Spleen (tissue), 11 donors: ENCODE results near the gene COL9A3. TPM values are rescaled to one million over a fixed set of nuclear protein-coding genes. Genes with fewer than 3 reads are reported as not detected.

ENCODE experiments used
- DNase-seq: peaks from one replicate; pipeline ENCODE4 v3.0.0-alpha.2; 2020
- H3K27ac ChIP-seq, 8 donors: fragments of 200-600 bp; sonication (generic) in 7 of 8; 1 replicate in 4 of 8; 2 replicates in 4 of 8; pipeline versions ENCODE4 v1.5.0 to v1.8.0; 2016 to 2021; ENCODE audit warnings: inconsistent platforms in 4 of 8, mild to moderate bottlenecking in 4 of 8, moderate library complexity in 1 of 8
- H3K27me3 ChIP-seq, 7 donors: fragments of 200-600 bp; sonication (generic) in 6 of 7; replicated peaks in 1 of 7; 1 replicate in 4 of 7; 2 replicates in 3 of 7; pipeline versions ENCODE4 v1.5.0 to v1.8.0; 2016 to 2021; ENCODE audit warnings: inconsistent platforms in 3 of 7, mild to moderate bottlenecking in 1 of 7
- H3K36me3 ChIP-seq, 6 donors: fragments of 200-600 bp; sonication (generic) in 5 of 6; 1 replicate in 4 of 6; 2 replicates in 2 of 6; pipeline versions ENCODE4 v1.5.0 to v1.8.0; 2016 to 2021; ENCODE audit warnings: inconsistent platforms in 2 of 6
- H3K4me1 ChIP-seq, 6 donors: fragments of 200-600 bp; sonication (generic) in 5 of 6; 1 replicate in 3 of 6; 2 replicates in 3 of 6; pipeline versions ENCODE4 v1.5.0 to v1.8.0; 2016 to 2021; ENCODE audit warnings: inconsistent platforms in 3 of 6
- H3K4me3 ChIP-seq, 8 donors: fragments of 200-600 bp; sonication (generic) in 7 of 8; 1 replicate in 4 of 8; 2 replicates in 4 of 8; pipeline versions ENCODE4 v1.5.0 to v1.8.0; 2016 to 2021; ENCODE audit warnings: inconsistent platforms in 4 of 8, mild to moderate bottlenecking in 4 of 8, moderate library complexity in 2 of 8
- H3K9me3 ChIP-seq, 8 donors: fragments of 200-600 bp; sonication (generic) in 7 of 8; 1 replicate in 4 of 8; 2 replicates in 4 of 8; pipeline versions ENCODE4 v1.5.0 to v1.8.0; 2016 to 2021; ENCODE audit warnings: inconsistent platforms in 4 of 8
- POLR2A ChIP-seq, 3 donors: fragments of 450-650 bp; IDR thresholded peaks; one replicate each; pipeline ENCODE4 v1.5.1; 2017; ENCODE audit warnings: antibody characterized with exemption in 3 of 3, mild to moderate bottlenecking in 1 of 3
- POLR2AphosphoS5 ChIP-seq, 3 donors: sonication (generic); formaldehyde crosslinking; IDR thresholded peaks; one replicate each; pipeline ENCODE4 v1.5.1; 2017; ENCODE audit warnings: antibody characterized with exemption in 3 of 3
- WGBS, 5 donors: extraction: QIAGEN DNeasy Blood & Tissue Kit in 3 of 5; methylation state at CpG; one replicate each; pipeline versions ENCODE4 v1.1.5 to v1.1.7; 2013 to 2018; 5-methylcytosine and 5-hydroxymethylcytosine counted together
- intact Hi-C: fragments of 100-400 bp; cut with DNase I; formaldehyde crosslinking; loops from one replicate; pipeline ENCODE4 v1.15.0; 2023; ENCODE audit warnings: low total_unique reads
- polyA plus RNA-seq, 3 donors: library from polyadenylated mRNA; stranded (reverse); fragments of 200-250 nt; gene quantifications; one replicate each; pipeline ENCODE4 v1.2.1, GENCODE V29; 2013
- total RNA-seq, 7 donors: library from RNA; depleted of rRNA in 3 of 7; stranded (reverse); fragments of >200 nt in 3 of 7; fragmentation: NEBNext Ultra II Directional in 4 of 7; extraction: Animal tissue kit (Norgen Biotek cat#: 25700) in 4 of 7; gene quantifications; one replicate each; pipeline versions ENCODE4 v1.1.0 to v1.2.1, GENCODE V29; 2016 to 2021
- TF ChIP-seq, protein P1 (sequence below), 11 experiments: fragments of 200-600 bp in 7 of 11; fragments of 450-650 bp in 4 of 11; sonication (generic) in 4 of 11; IDR thresholded peaks in 8 of 11; conservative IDR thresholded peaks in 3 of 11; 1 replicate in 7 of 11; 2 replicates in 4 of 11; pipeline versions ENCODE4 v1.4.0 to v1.8.0; 2016 to 2021; ENCODE audit warnings: antibody characterized with exemption in 11 of 11, inconsistent platforms in 4 of 11, mild to moderate bottlenecking in 1 of 11
- donor health status: healthy with polysubstance abuse.
- donor health status: DM: no; HTN: no; CAD: no; lungs with moderate emphysema.
- donor health status: DM: no; HTN: no; CAD: no.
- donor health status: Bipolar disorder and iron deficiency.
- donor health status: healthy.
- donor health status: DM: no; HTN: no; CAD: no.
- donor health status: DM: yes; HTN: yes; CAD: no.

COL9A3 gene
- total and polyA plus RNA-seq, 10 donors = 1.2 to 16.7 (median 11.1) TPM

DNA sequence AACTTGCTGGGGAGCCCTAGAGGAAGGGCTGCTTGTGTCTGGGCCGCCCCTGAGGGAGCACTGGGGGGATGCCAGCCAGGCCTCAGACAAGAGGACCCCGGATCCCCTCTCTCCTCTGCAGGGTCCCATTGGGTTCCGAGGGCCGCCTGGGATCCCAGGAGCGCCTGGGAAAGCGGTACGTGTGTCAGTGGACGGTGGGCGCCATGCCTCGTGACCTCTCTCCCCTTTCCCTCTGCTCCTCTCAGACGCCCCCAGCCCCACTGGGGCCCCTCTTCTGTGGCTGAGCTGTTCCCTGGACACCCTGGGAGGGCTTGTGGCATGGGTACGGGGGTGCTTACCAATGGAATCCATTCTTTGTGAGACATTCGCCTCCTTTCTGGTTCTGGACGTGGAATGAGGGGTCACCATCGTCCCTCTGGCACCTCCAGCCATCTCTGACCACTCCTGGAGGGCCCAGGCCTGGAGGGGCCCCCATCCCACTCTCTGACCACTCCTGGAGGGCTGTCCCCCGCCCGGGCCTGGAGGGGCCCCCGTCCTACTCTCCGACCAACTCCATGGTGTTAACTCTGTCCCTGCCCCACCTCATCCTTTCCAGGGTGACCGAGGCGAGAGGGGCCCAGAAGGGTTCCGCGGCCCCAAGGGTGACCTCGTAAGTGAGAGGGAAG, 9.9 kb downstream of the COL9A3 start:
- intact Hi-C loops = no loop called here
- Histone ChIP-seq H3K9me3 (no peaks in the 10 kb centered on the region), H3K4me3 (no peak overlapping the region), H3K27me3 (peaks cover 0 to 35% (median 0%) of the 10 kb centered on the region in 7 donors), H3K27ac (peak overlapping the region in 1 of 8 donors; percentile 76), H3K36me3 (no peaks in the 10 kb centered on the region), H3K4me1 (peaks cover 0 to 33% (median 24%) of the 10 kb centered on the region in 6 donors)
- 86 to 94% (median 91%) methylated on average over 20 to 24 of the region's 24 CpGs for WGBS, 5 donors
- no peak for TF ChIP-seq POLR2AphosphoS5 (IDR thresholded peaks at IDR 0.05)
- TF ChIP-seq, protein P1, sequence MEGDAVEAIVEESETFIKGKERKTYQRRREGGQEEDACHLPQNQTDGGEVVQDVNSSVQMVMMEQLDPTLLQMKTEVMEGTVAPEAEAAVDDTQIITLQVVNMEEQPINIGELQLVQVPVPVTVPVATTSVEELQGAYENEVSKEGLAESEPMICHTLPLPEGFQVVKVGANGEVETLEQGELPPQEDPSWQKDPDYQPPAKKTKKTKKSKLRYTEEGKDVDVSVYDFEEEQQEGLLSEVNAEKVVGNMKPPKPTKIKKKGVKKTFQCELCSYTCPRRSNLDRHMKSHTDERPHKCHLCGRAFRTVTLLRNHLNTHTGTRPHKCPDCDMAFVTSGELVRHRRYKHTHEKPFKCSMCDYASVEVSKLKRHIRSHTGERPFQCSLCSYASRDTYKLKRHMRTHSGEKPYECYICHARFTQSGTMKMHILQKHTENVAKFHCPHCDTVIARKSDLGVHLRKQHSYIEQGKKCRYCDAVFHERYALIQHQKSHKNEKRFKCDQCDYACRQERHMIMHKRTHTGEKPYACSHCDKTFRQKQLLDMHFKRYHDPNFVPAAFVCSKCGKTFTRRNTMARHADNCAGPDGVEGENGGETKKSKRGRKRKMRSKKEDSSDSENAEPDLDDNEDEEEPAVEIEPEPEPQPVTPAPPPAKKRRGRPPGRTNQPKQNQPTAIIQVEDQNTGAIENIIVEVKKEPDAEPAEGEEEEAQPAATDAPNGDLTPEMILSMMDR (IDR thresholded peaks at IDR 0.05 in 8 of 11, conservative IDR thresholded peaks at IDR 0.05 in 3 of 11) = no peak
- TF ChIP-seq POLR2A (IDR thresholded peaks at IDR 0.05) = no peak
- no peak for DNase-seq

DNA sequence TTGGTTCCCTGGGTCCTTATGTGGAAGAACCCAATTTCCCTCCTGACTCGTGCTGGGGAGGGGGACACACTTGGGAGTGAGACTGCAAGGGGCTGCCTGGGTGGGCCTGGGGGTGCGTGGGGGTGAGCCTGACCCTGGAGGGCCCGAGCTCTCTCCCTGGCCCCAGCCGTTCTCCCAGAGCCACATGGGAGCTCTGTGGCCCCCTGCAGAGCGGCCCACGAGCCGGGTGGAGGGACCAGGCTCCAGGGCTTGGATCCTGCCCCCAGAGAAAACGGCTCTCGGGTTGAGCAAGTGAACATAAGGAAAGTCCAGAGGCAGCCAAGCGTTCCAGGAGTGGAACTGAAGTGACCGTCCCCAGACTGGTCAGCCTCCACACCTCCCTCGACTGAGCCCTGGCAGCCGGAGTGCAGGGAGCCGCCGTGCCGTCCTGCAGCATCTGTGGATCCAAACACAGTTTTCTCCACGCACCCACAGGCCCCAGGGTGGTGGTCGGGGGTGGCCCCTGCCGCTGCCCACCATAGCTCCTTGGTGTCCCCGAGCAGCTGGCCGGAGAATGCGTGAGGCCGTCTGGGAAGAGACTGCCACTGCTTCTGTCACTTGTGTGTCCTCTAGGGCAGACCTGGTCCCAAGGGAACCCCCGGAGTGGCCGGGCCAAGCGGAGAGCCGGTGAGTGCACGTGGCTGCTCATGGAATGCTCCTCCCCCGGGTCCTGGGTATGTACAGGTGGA, 10.6 kb downstream of the COL9A3 start:
- Histone ChIP-seq H3K36me3 (no peaks in the 10 kb centered on the region), H3K27me3 (peaks cover 0 to 33% (median 0%) of the 10 kb centered on the region in 7 donors), H3K27ac (no peak overlapping the region), H3K4me1 (peaks cover 7 to 40% (median 31%) of the 10 kb centered on the region in 6 donors), H3K9me3 (no peaks in the 10 kb centered on the region), H3K4me3 (no peak overlapping the region)
- TF ChIP-seq, protein P1 (IDR thresholded peaks at IDR 0.05 in 8 of 11, conservative IDR thresholded peaks at IDR 0.05 in 3 of 11) = no peak
- TF ChIP-seq POLR2A (IDR thresholded peaks at IDR 0.05) = no peak
- no peak for TF ChIP-seq POLR2AphosphoS5 (IDR thresholded peaks at IDR 0.05)
- no peak for DNase-seq
- 80 to 87% (median 84%) methylated on average over 16 to 29 of the region's 29 CpGs for WGBS, 5 donors
- intact Hi-C loops = no loop called here

DNA sequence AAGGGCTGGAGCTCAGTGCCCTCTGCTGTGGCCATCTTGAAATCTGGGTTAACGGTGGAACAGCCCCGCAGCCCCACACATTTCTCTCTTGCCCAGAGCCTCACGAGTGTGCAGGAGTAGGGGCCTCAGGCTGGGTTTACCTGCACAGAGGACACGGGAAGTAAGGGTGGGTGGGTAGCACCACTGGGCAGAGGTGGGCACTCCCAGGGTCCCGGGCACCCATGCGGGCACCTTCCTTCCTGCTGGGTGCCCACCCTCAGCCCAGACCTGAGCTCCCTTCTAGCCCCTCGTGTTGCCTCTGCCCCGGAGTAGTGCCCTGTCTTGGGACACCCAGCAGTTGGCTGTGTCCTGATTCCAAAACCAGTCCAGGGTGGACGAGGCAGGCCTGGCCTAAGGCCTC, 11.2 kb downstream of the COL9A3 start:
- TF ChIP-seq POLR2A (IDR thresholded peaks at IDR 0.05) (no peak), POLR2AphosphoS5 (IDR thresholded peaks at IDR 0.05) (no peak)
- TF ChIP-seq, protein P1 (IDR thresholded peaks at IDR 0.05 in 8 of 11, conservative IDR thresholded peaks at IDR 0.05 in 3 of 11) = no peak
- H3K4me1 ChIP-seq = peaks cover 10 to 46% (median 37%) of the 10 kb centered on the region in 6 donors
- H3K27ac ChIP-seq = no peak overlapping the region
- H3K36me3 ChIP-seq = no peaks in the 10 kb centered on the region
- H3K27me3 ChIP-seq = peaks cover 0 to 33% (median 0%) of the 10 kb centered on the region in 7 donors
- no peak overlapping the region for H3K4me3 ChIP-seq
- no peaks in the 10 kb centered on the region for H3K9me3 ChIP-seq
- WGBS, 5 donors = 79 to 95% (median 90%) methylated on average over 5 to 9 of the region's 9 CpGs
- no peak for DNase-seq
- intact Hi-C loops = no loop called here
